Stimulated activated naive CD8-positive, alpha-beta T cell treated with anti-CD3 and anti-CD28 coated beads, Interleukin-15, Interleukin-2, amounts not matched to agents 100 ng/mL and 50 ng/mL, for 24 hours (primary cell): Measurements from ENCODE around the gene GJB3.
"Not testable (repeated sequence)": the region's sequence is repeated elsewhere in the genome, so short reads cannot be mapped to it uniquely, and the experiment has no call there.

Experiments used
- H3K27ac Mint-ChIP-seq: one replicate; pipeline ENCODE4 v1.8.0; 2021; ENCODE audit warnings: mild to moderate bottlenecking, mixed read lengths
- H3K27me3 Mint-ChIP-seq: one replicate; pipeline ENCODE4 v1.8.0; 2021; ENCODE audit warnings: mixed read lengths
- H3K36me3 Mint-ChIP-seq: one replicate; pipeline ENCODE4 v1.8.0; 2021; ENCODE audit warnings: low read depth, mixed read lengths
- H3K4me1 Mint-ChIP-seq: one replicate; pipeline ENCODE4 v1.8.0; 2021; ENCODE audit warnings: low read depth, mixed read lengths
- H3K4me3 Mint-ChIP-seq: one replicate; pipeline ENCODE4 v1.8.0; 2021; ENCODE audit warnings: mild to moderate bottlenecking, mixed read lengths
- H3K9me3 Mint-ChIP-seq: one replicate; pipeline ENCODE4 v1.8.0; 2021; ENCODE audit warnings: mixed read lengths

Gene GJB3

GRCh38 chr1:34787461-34788420 is 6.7 kb downstream of the GJB3 start:
- no peak overlapping the region for H3K27ac Mint-ChIP-seq
- peaks cover 3% of the 10 kb centered on the region for H3K4me1 Mint-ChIP-seq
- no peak overlapping the region for H3K4me3 Mint-ChIP-seq
- H3K9me3 Mint-ChIP-seq = no peaks in the 10 kb centered on the region
- no peaks in the 10 kb centered on the region for H3K36me3 Mint-ChIP-seq
- H3K27me3 Mint-ChIP-seq = peaks cover 50% of the 10 kb centered on the region

DNA sequence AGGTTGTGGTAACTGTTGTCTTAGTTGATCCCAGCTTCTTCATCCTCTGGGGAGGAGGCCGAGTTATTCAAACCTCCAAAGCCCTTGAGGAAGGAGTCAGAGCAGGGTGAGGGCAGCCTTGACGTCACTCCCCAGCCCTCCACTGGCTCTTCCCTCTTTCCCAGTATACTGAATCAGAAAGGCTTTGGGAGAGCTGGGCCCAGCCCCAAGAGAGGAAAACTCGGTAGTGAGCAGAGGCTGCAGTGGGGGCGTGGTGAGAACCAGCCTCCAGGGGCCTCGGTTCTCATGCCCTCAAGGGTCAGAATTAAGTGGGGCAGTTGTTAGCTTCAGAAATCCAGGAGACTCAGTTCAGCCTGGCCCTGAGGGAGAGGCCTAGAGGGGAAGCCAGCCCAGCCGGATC is 10.0 kb downstream of the GJB3 start:
- no peak overlapping the region for H3K4me3 Mint-ChIP-seq
- no peak overlapping the region for H3K27ac Mint-ChIP-seq
- H3K9me3 Mint-ChIP-seq = no peaks in the 10 kb centered on the region
- peaks cover 3% of the 10 kb centered on the region for H3K4me1 Mint-ChIP-seq
- no peaks in the 10 kb centered on the region for H3K36me3 Mint-ChIP-seq
- H3K27me3 Mint-ChIP-seq = peaks cover 35% of the 10 kb centered on the region

GRCh38 chr1:34792424-34792823 is 11.4 kb downstream of the GJB3 start:
- Mint-ChIP-seq H3K4me3 (peak overlapping the region; percentile 17), H3K4me1 (peaks cover 3% of the 10 kb centered on the region), H3K27me3 (peaks cover 27% of the 10 kb centered on the region), H3K9me3 (no peaks in the 10 kb centered on the region), H3K27ac (no peak overlapping the region), H3K36me3 (no peaks in the 10 kb centered on the region)

DNA sequence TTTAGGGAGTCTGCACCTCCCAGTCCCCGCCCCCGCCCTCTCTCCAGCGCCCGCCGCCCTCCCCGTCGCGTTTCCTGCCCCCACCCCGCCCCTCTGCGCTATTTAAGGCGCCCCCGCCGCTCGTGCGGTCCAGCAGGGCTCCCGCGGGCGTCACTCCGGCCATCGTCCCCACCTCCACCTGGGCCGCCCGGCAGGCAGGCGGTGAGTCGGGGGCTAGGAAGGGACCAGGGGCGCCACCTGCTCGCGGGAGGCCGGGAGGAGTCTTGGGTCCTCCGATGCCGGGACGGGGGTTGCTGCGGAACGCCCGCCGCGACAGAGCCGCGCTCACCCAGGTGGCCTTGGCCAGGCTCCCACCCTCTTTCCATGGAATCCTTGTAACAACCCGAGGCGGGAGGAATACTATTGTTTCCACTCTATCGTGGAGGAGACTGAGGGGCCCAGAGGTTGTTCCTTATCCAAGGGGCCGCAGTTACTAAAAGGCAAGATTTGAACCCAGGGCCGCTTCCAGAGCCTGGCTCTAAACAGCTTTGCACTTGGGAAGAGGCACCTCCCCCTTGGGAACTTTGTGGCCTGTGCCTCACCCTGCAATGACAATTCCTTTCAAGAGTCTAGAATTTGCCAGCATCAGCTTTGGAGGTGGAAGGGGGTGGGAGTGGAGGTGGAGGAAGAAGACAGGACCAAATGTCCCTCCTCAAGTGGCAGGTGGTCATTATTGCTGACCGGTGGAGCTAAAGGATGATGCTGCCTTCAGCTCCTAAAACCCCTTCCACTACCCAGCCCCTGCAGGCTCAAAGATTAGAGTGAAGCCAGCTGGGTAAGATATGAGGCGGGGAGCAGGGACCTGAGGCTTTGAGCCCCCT is 12.1 kb downstream of the GJB3 start, which contains the start of gene GJA4:
TSS of gene GJA4 (plus strand) at position 132 of the 860 bp plus-strand sequence. CDS start 1,215 bp downstream, outside the sequence.
- peaks cover 27% of the 10 kb centered on the region for H3K27me3 Mint-ChIP-seq

DNA sequence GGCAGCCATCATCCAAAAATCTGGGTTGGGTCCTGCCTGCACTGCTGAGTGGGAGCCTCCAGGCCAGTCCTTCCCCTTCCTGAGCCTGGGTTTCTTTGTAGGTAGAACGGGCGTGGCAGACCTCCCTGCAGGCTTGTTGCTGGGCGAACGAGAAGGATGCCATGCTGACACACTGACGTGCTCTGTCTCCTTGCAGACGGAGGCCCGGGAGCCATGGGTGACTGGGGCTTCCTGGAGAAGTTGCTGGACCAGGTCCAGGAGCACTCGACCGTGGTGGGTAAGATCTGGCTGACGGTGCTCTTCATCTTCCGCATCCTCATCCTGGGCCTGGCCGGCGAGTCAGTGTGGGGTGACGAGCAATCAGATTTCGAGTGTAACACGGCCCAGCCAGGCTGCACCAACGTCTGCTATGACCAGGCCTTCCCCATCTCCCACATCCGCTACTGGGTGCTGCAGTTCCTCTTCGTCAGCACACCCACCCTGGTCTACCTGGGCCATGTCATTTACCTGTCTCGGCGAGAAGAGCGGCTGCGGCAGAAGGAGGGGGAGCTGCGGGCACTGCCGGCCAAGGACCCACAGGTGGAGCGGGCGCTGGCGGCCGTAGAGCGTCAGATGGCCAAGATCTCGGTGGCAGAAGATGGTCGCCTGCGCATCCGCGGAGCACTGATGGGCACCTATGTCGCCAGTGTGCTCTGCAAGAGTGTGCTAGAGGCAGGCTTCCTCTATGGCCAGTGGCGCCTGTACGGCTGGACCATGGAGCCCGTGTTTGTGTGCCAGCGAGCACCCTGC is 13.2 kb downstream of the GJB3 start:
- peaks cover 27% of the 10 kb centered on the region for H3K27me3 Mint-ChIP-seq
- H3K36me3 Mint-ChIP-seq = no peaks in the 10 kb centered on the region
- no peak overlapping the region for H3K27ac Mint-ChIP-seq
- peaks cover 3% of the 10 kb centered on the region for H3K4me1 Mint-ChIP-seq
- no peak overlapping the region for H3K4me3 Mint-ChIP-seq
- H3K9me3 Mint-ChIP-seq = no peaks in the 10 kb centered on the region

More for the DNA sequence above, 12.1 kb downstream of the GJB3 start, which contains the start of gene GJA4:
- Mint-ChIP-seq H3K9me3 (no peaks in the 10 kb centered on the region), H3K27ac (no peak within 1 kb of the TSS), H3K4me3 (peak within 1 kb of the TSS; percentile 17), H3K4me1 (peaks cover 3% of the 10 kb centered on the region), H3K36me3 (no peaks in the 10 kb centered on the region)

GRCh38 chr1:34794790-34795180 is 13.8 kb downstream of the GJB3 start:
- Mint-ChIP-seq H3K4me1 (peaks cover 3% of the 10 kb centered on the region), H3K36me3 (no peaks in the 10 kb centered on the region), H3K27ac (no peak overlapping the region), H3K4me3 (no peak overlapping the region), H3K9me3 (no peaks in the 10 kb centered on the region), H3K27me3 (peaks cover 26% of the 10 kb centered on the region)

DNA sequence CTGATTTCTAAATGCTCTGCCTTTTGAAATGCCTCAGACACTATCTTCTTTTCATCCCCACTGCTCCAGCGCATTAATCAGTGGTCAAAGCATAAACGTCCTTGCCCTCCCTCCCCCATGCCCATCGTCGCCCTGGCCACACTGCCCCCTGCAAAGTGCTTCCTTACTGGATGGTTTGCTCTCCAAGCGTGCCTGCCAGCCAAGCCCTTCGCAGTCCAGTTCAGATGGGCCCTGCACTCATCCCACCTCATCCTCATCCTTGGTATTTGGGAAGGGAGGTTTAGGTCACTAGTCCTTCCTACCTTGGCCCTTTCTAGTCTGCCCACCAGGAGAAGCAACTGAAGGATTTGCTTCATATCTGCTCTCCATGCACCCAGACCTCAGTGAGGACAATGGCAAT is 14.9 kb downstream of the GJB3 start:
- no peak overlapping the region for H3K4me3 Mint-ChIP-seq
- H3K4me1 Mint-ChIP-seq = peaks cover 14% of the 10 kb centered on the region
- H3K36me3 Mint-ChIP-seq = no peaks in the 10 kb centered on the region
- no peaks in the 10 kb centered on the region for H3K9me3 Mint-ChIP-seq
- no peak overlapping the region for H3K27ac Mint-ChIP-seq
- peaks cover 19% of the 10 kb centered on the region for H3K27me3 Mint-ChIP-seq

DNA sequence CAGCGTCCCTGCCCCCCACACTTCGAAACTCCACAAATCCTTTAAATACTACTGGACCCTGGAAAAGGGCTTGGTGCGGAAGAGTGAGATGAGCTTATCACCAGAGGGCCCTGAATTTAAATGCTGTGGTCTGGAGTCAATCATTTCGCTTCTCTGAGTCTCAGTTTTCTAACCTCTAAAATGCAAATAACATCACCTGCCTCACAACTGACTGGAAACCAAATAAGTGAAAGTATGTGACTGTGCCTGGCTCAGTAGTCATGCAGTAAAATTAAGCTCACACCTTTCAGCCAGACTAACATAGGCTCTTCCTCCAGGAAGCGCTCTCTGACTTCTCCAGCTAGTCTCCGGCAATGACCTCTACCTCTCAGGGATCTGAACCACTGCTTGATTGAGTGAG is 16.0 kb downstream of the GJB3 start:
- Mint-ChIP-seq H3K36me3 (no peaks in the 10 kb centered on the region), H3K9me3 (no peaks in the 10 kb centered on the region), H3K4me3 (no peak overlapping the region), H3K27me3 (peaks cover 12% of the 10 kb centered on the region), H3K27ac (no peak overlapping the region), H3K4me1 (peaks cover 14% of the 10 kb centered on the region)

DNA sequence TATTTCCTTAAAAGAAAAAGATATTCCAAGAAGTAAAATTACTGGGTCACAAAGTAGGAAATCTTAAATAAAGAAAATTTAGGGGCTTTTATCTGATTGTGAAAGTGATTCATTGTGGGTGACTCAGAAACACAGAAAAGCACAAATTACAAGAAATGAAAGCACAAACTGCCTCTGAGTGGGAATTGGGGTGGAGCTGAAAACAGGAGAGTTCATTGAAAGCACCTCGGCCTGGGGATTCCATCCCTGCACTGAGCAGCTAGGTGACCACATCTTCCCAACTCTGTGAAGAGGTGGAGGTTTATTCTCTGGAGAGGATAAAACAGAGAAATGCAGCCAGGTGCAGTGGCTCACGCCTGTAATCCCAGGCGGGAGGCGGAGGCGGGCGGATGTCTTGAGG is 19.2 kb downstream of the GJB3 start:
- Mint-ChIP-seq H3K9me3 (peaks cover 9% of the 10 kb centered on the region), H3K27me3 (no peaks in the 10 kb centered on the region), H3K4me1 (peaks cover 11% of the 10 kb centered on the region), H3K4me3 (no peak overlapping the region), H3K36me3 (peaks cover 9% of the 10 kb centered on the region), H3K27ac (peak overlapping the region; percentile 36)

- H3K4me3 Mint-ChIP-seq = no peak overlapping the region
Measured at GRCh38 chr1:34803770-34804169, 22.8 kb downstream of the GJB3 start.

DNA sequence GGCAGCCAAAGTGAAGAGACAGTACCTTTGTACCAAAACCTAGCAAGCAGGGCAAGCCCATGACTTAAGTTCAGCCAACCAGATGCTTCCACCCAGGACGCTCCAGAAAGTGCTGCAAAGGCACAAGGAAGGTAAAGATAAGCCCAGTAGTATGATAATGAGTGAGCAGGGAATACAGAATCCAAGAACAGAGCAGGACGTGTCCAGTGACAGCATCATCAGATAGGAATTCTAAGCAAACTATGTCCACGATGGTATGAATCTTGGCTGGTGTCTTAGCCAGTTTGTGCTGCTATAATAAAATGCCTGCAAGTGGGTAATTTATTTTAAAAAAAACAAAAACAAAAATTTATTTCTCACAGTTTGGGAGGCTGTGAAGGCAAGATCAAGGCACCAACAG is 25.4 kb downstream of the GJB3 start:
- H3K9me3 Mint-ChIP-seq = peaks cover 12% of the 10 kb centered on the region
- peaks cover 9% of the 10 kb centered on the region for H3K36me3 Mint-ChIP-seq
- H3K4me3 Mint-ChIP-seq = no peak overlapping the region
- no peak overlapping the region for H3K27ac Mint-ChIP-seq
- H3K4me1 Mint-ChIP-seq = no peaks in the 10 kb centered on the region
- no peaks in the 10 kb centered on the region for H3K27me3 Mint-ChIP-seq

More at GRCh38 chr1:34803770-34804169, 22.8 kb downstream of the GJB3 start:
- no peaks in the 10 kb centered on the region for H3K27me3 Mint-ChIP-seq
- H3K27ac Mint-ChIP-seq = no peak overlapping the region
- peaks cover 9% of the 10 kb centered on the region for H3K36me3 Mint-ChIP-seq
- H3K4me1 Mint-ChIP-seq = peaks cover 11% of the 10 kb centered on the region
- peaks cover 9% of the 10 kb centered on the region for H3K9me3 Mint-ChIP-seq

GRCh38 chr1:34808051-34808810 is 27.2 kb downstream of the GJB3 start:
- peaks cover 9% of the 10 kb centered on the region for H3K36me3 Mint-ChIP-seq
- no peak overlapping the region for H3K27ac Mint-ChIP-seq
- H3K4me3 Mint-ChIP-seq = no peak overlapping the region
- no peaks in the 10 kb centered on the region for H3K4me1 Mint-ChIP-seq
- no peaks in the 10 kb centered on the region for H3K27me3 Mint-ChIP-seq
- H3K9me3 Mint-ChIP-seq = peaks cover 12% of the 10 kb centered on the region

- H3K4me3 Mint-ChIP-seq, H3K36me3 Mint-ChIP-seq, H3K27me3 Mint-ChIP-seq, H3K4me1 Mint-ChIP-seq, H3K9me3 Mint-ChIP-seq, H3K27ac Mint-ChIP-seq: not testable (repeated sequence)
Measured at GRCh38 chr1:34810781-34811180, 29.8 kb downstream of the GJB3 start.

GRCh38 chr1:34816332-34816731 is 35.3 kb downstream of the GJB3 start:
- no peaks in the 10 kb centered on the region for H3K4me1 Mint-ChIP-seq
- no peak overlapping the region for H3K27ac Mint-ChIP-seq
- no peaks in the 10 kb centered on the region for H3K36me3 Mint-ChIP-seq
- H3K4me3 Mint-ChIP-seq = no peak overlapping the region
- H3K9me3 Mint-ChIP-seq = no peaks in the 10 kb centered on the region
- no peaks in the 10 kb centered on the region for H3K27me3 Mint-ChIP-seq
